GM12878 (cell line): ENCODE results near the gene SHROOM1. TPM values are rescaled to one million over a fixed set of nuclear protein-coding genes. Genes with fewer than 3 reads are reported as not detected.

Source experiments
- BCL11A ChIP-seq: IDR thresholded peaks from 2 replicates; pipeline ENCODE4 v1.6.1; 2011; ENCODE audit warnings: low read depth, low read length
- BCLAF1 ChIP-seq: fragments of 450-650 bp; IDR thresholded peaks from 2 replicates; pipeline ENCODE4 v1.6.1; 2017; ENCODE audit warnings: antibody characterized with exemption, mild to moderate bottlenecking, moderate library complexity
- BRCA1 ChIP-seq: IDR thresholded peaks from 2 replicates; pipeline ENCODE4 v1.6.1; 2011; ENCODE audit warnings: low read depth, low read length, improper control_type of control experiment
- CBX3 ChIP-seq: fragments of 200-600 bp; sonication (generic); IDR thresholded peaks from 2 replicates; pipeline ENCODE4 v1.6.1; 2016; ENCODE audit warnings: low read depth, borderline replicate concordance
- IRF3 ChIP-seq: fragments of 450-650 bp; IDR thresholded peaks from 2 replicates; pipeline ENCODE4 v1.6.1; 2014; ENCODE audit warnings: mild to moderate bottlenecking
- MAX ChIP-seq: IDR thresholded peaks from 2 replicates; pipeline ENCODE4 v1.6.1; 2012; ENCODE audit warnings: low read depth, low read length, improper control_type of control experiment
- MEF2B ChIP-seq: fragments of 450-650 bp; IDR thresholded peaks from 2 replicates; pipeline ENCODE4 v1.6.1; 2018; ENCODE audit warnings: mild to moderate bottlenecking, moderate library complexity; ENCODE audit not compliant: partially characterized antibody, poor library complexity, severe bottlenecking
- NFYB ChIP-seq: IDR thresholded peaks from 2 replicates; pipeline ENCODE4 v1.6.1; 2011; ENCODE audit warnings: low read depth, mild to moderate bottlenecking, low read length, improper control_type of control experiment, moderate library complexity; ENCODE audit not compliant: insufficient read depth
- SMC3 ChIP-seq: IDR thresholded peaks from 2 replicates; pipeline ENCODE4 v1.6.1; 2011; ENCODE audit warnings: low read length, improper control_type of control experiment, borderline replicate concordance
- SP1 ChIP-seq: IDR thresholded peaks from one replicate; pipeline ENCODE4 v1.6.1; 2011; ENCODE audit warnings: low read depth, low read length
- SREBF1 ChIP-seq: IDR thresholded peaks from 2 replicates; pipeline ENCODE4 v1.6.1; 2012; ENCODE audit warnings: mild to moderate bottlenecking, low read length
- TAF1 ChIP-seq: IDR thresholded peaks from 2 replicates; pipeline ENCODE4 v1.6.1; 2011; ENCODE audit warnings: mild to moderate bottlenecking, low read depth, low read length, borderline replicate concordance
- polyA plus RNA-seq, 11 experiments: library from polyadenylated mRNA; depleted of rRNA in 4 of 11; unstranded in 6 of 11; stranded (reverse) in 5 of 11; fragments of >200 nt; fragmentation: Nextera tagmentation in 4 of 11; fragmentation: Illumina TruSeq in 1 of 11; extraction: Ambion mirVana in 4 of 11; extraction: Trizol in 1 of 11; gene quantifications; 1 replicate in 1 of 11; 2 replicates in 10 of 11; pipeline versions ENCODE4 v1.2.1 to v1.2.3, GENCODE V29; 2011 to 2016; ENCODE audit warnings: inconsistent platforms in 2 of 11, missing spikeins in 2 of 11, low read depth in 1 of 11
- total RNA-seq, 4 experiments: library from RNA; depleted of rRNA in 3 of 4; stranded (reverse); fragments of >200 nt in 3 of 4; fragmentation: Illumina TruSeq in 1 of 4; extraction: Trizol in 1 of 4; gene quantifications; 2 replicates each; pipeline versions ENCODE4 v1.2.1 to v1.2.3, GENCODE V29; 2013 to 2021
- TF ChIP-seq, protein P1 (sequence below): fragments of 450-650 bp; formaldehyde crosslinking; IDR thresholded peaks from 2 replicates; pipeline ENCODE4 v1.4.0; 2020; ENCODE audit warnings: mild to moderate bottlenecking, moderate library complexity
- TF ChIP-seq, protein P2 (sequence below): fragments of 450-650 bp; IDR thresholded peaks from 2 replicates; pipeline ENCODE4 v1.6.1; 2016; ENCODE audit warnings: mild to moderate bottlenecking, moderate library complexity, borderline replicate concordance

The SHROOM1 gene
- total and polyA plus RNA-seq, 10 of the 15 experiments (the other 5 are each of a cell fraction or from before 2014, with no cell fraction given): 0.05 to 3.9 (median 1.3) TPM

DNA sequence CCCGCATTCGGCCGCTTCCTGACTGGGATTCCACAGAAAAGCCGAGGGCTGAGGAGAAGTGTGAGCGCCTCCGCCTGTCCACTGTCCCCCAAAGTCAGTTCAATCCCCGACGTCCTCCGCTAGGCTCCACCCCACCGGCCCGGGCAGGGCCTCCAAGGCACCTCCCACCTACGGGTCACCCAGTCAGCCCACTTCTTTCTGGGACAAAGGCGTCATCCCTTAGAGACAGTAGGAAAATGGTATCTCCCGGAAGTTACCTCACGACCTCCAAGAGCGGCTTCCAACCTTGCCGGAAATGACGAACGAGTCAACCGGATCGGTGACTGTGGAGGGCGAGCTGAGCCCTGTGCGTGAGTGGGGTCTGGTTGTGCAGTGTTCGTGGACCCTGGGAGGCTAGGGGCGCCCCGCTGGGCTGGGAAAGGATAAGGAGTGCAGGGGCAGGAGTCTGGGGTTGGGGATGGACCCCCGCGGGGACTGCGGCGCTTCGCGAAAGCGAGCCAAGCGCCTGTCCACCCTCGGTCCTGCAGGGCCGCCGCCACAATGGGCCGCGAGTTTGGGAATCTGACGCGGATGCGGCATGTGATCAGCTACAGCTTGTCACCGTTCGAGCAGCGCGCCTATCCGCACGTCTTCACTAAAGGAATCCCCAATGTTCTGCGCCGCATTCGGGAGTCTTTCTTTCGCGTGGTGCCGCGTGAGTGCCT lies 36.0 kb upstream of the SHROOM1 start, which contains the start of the genes GDF9 and UQCRQ (continued):
- TF ChIP-seq, protein P1, sequence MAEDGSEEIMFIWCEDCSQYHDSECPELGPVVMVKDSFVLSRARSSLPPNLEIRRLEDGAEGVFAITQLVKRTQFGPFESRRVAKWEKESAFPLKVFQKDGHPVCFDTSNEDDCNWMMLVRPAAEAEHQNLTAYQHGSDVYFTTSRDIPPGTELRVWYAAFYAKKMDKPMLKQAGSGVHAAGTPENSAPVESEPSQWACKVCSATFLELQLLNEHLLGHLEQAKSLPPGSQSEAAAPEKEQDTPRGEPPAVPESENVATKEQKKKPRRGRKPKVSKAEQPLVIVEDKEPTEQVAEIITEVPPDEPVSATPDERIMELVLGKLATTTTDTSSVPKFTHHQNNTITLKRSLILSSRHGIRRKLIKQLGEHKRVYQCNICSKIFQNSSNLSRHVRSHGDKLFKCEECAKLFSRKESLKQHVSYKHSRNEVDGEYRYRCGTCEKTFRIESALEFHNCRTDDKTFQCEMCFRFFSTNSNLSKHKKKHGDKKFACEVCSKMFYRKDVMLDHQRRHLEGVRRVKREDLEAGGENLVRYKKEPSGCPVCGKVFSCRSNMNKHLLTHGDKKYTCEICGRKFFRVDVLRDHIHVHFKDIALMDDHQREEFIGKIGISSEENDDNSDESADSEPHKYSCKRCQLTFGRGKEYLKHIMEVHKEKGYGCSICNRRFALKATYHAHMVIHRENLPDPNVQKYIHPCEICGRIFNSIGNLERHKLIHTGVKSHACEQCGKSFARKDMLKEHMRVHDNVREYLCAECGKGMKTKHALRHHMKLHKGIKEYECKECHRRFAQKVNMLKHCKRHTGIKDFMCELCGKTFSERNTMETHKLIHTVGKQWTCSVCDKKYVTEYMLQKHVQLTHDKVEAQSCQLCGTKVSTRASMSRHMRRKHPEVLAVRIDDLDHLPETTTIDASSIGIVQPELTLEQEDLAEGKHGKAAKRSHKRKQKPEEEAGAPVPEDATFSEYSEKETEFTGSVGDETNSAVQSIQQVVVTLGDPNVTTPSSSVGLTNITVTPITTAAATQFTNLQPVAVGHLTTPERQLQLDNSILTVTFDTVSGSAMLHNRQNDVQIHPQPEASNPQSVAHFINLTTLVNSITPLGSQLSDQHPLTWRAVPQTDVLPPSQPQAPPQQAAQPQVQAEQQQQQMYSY (CRISPR knock-in tag): no peak
- TF ChIP-seq TAF1 (peak; percentile 85; the same call in 1 of the 2 replicates), BRCA1 (no peak), BCLAF1 (peak; percentile 85), SREBF1 (peak; percentile 93), CBX3 (no peak), MEF2B (no peak), NFYB (no peak), BCL11A (no peak), MAX (no peak), SMC3 (peak; percentile 21; the same call in 1 of the 2 replicates), SP1 (peak; percentile 62), IRF3 (0 out of 2 replicates have a peak, but pooled peaks have one; percentile 15)
- TF ChIP-seq, protein P2, sequence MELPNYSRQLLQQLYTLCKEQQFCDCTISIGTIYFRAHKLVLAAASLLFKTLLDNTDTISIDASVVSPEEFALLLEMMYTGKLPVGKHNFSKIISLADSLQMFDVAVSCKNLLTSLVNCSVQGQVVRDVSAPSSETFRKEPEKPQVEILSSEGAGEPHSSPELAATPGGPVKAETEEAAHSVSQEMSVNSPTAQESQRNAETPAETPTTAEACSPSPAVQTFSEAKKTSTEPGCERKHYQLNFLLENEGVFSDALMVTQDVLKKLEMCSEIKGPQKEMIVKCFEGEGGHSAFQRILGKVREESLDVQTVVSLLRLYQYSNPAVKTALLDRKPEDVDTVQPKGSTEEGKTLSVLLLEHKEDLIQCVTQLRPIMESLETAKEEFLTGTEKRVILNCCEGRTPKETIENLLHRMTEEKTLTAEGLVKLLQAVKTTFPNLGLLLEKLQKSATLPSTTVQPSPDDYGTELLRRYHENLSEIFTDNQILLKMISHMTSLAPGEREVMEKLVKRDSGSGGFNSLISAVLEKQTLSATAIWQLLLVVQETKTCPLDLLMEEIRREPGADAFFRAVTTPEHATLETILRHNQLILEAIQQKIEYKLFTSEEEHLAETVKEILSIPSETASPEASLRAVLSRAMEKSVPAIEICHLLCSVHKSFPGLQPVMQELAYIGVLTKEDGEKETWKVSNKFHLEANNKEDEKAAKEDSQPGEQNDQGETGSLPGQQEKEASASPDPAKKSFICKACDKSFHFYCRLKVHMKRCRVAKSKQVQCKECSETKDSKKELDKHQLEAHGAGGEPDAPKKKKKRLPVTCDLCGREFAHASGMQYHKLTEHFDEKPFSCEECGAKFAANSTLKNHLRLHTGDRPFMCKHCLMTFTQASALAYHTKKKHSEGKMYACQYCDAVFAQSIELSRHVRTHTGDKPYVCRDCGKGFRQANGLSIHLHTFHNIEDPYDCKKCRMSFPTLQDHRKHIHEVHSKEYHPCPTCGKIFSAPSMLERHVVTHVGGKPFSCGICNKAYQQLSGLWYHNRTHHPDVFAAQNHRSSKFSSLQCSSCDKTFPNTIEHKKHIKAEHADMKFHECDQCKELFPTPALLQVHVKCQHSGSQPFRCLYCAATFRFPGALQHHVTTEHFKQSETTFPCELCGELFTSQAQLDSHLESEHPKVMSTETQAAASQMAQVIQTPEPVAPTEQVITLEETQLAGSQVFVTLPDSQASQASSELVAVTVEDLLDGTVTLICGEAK: peak; percentile 94
